NB4 (cell line): ENCODE results near the gene RELL1.

ENCODE experiments used
- CTCF ChIP-seq: IDR thresholded peaks from one replicate; pipeline ENCODE4 v1.5.1; 2012; ENCODE audit warnings: low read depth, low read length
- MAX ChIP-seq: IDR thresholded peaks from 2 replicates; pipeline ENCODE4 v1.6.1; 2011; ENCODE audit warnings: low read depth, low read length
- MYC ChIP-seq: IDR thresholded peaks from 2 replicates; pipeline ENCODE4 v1.6.1; 2011; ENCODE audit warnings: low read depth, low read length
- POLR2A ChIP-seq: IDR thresholded peaks from 2 replicates; pipeline ENCODE4 v1.6.1; 2011; ENCODE audit warnings: mild to moderate bottlenecking; ENCODE audit not compliant: insufficient read length; ENCODE audit errors: extremely low read depth

GRCh38 chr4:37705571-37705970 is 19.4 kb upstream of the RELL1 start:
- no peak for TF ChIP-seq POLR2A
- TF ChIP-seq CTCF = no peak
- TF ChIP-seq MAX = no peak
- TF ChIP-seq MYC = no peak
